PFSK-1 (cell line): Measurements from ENCODE around the gene ECEL1.

Source experiments
- POLR2AphosphoS5 ChIP-seq: IDR thresholded peaks from 2 replicates; pipeline ENCODE4 v1.6.1; 2012; ENCODE audit warnings: low read depth, mild to moderate bottlenecking, control low read depth, low read length, moderate library complexity
- REST ChIP-seq, 2 experiments: IDR thresholded peaks; 2 replicates each; pipeline versions ENCODE4 v1.6.1 to v1.8.0; 2011 to 2012; ENCODE audit warnings: low read depth in 2 of 2, low read length in 2 of 2, control low read depth in 1 of 2, inconsistent platforms in 1 of 2, mild to moderate bottlenecking in 1 of 2, moderate library complexity in 1 of 2; ENCODE audit not compliant: insufficient read depth in 1 of 2
- TAF1 ChIP-seq: IDR thresholded peaks from 2 replicates; pipeline ENCODE4 v1.6.1; 2012; ENCODE audit warnings: low read length, control low read depth, borderline replicate concordance; ENCODE audit not compliant: insufficient read depth

GRCh38 chr2:232444409-232445148 is 43.1 kb downstream of the ECEL1 start:
- no peak for TF ChIP-seq POLR2AphosphoS5
- no peak for TF ChIP-seq REST (IDR thresholded peaks at IDR 0.05; ENCODE audit: insufficient read depth in 1 of 2, low read depth in 2 of 2, low read length in 2 of 2)
- TF ChIP-seq TAF1 = no peak
